Left lobe of liver (tissue), 2 donors: ENCODE measurements around the gene SCAMP3. TPM values are rescaled to one million over a fixed set of nuclear protein-coding genes. Genes with fewer than 3 reads are reported as not detected.
"Not testable (repeated sequence)": the region's sequence is repeated elsewhere in the genome, so short reads cannot be mapped to it uniquely, and the experiment has no call there.

Experiments used
- ATAC-seq: fragments of 200-7000 bp; cut with Tn5 transposase; one replicate; pipeline ENCODE4 v1.9.1; 2020; ENCODE audit warnings: mild to moderate bottlenecking, moderate library complexity
- DNase-seq: peaks from one replicate; pipeline ENCODE4 v3.0.0-alpha.2; 2020; ENCODE audit warnings: low spot score
- total RNA-seq: library from RNA; stranded (reverse); gene quantifications from one replicate; pipeline ENCODE4 v1.2.1, GENCODE V29; 2021
- donor health status: DM: no; HTN: no; CAD: no; lungs with moderate emphysema.
- donor health status: DM: no; HTN: yes; CAD: no.

Gene SCAMP3
- total RNA-seq, 1 donor from 2014 or later, result 24.9 TPM

- no peak for DNase-seq
Observed at GRCh38 chr1:155256058-155256852, 5.9 kb downstream of the SCAMP3 start.

GRCh38 chr1:155255243-155256007 is 6.7 kb downstream of the SCAMP3 start, which contains the start of gene ENTREP3:
Gene ENTREP3, minus strand, starts transcription at chr1:155255483. Its CDS starts 606 bp downstream, at chr1:155254877.
- ATAC-seq (peak; percentile 89), DNase-seq (peak; percentile 86)

More at GRCh38 chr1:155256058-155256852, 5.9 kb downstream of the SCAMP3 start:
- ATAC-seq, result peak; percentile 5

- DNase-seq (no peak), ATAC-seq (no peak)
Observed at GRCh38 chr1:155254714-155255242, 7.4 kb downstream of the SCAMP3 start.

GRCh38 chr1:155254228-155254713 is 7.9 kb downstream of the SCAMP3 start:
- ATAC-seq (no peak), DNase-seq (no peak)

GRCh38 chr1:155253797-155254196 is 8.4 kb downstream of the SCAMP3 start:
- no peak for ATAC-seq
- no peak for DNase-seq

- no peak for ATAC-seq
- DNase-seq, result no peak
Observed at GRCh38 chr1:155253208-155253607, 9.0 kb downstream of the SCAMP3 start.

GRCh38 chr1:155251566-155251965 is 10.6 kb downstream of the SCAMP3 start:
- no peak for DNase-seq
- no peak for ATAC-seq

- DNase-seq (peak; percentile 88), ATAC-seq (peak; percentile 88)
Observed at GRCh38 chr1:155250633-155251449, 11.3 kb downstream of the SCAMP3 start.

GRCh38 chr1:155250246-155250632 is 11.9 kb downstream of the SCAMP3 start:
- ATAC-seq (no peak), DNase-seq (no peak)

GRCh38 chr1:155247667-155248553 is 14.2 kb downstream of the SCAMP3 start:
- no peak for DNase-seq

GRCh38 chr1:155246796-155247195 is 15.4 kb downstream of the SCAMP3 start:
- not testable (repeated sequence) for ATAC-seq, DNase-seq

More at GRCh38 chr1:155247667-155248553, 14.2 kb downstream of the SCAMP3 start:
- no peak for ATAC-seq

- DNase-seq (no peak), ATAC-seq (no peak)
Observed at GRCh38 chr1:155245163-155245524, 17.0 kb downstream of the SCAMP3 start.

GRCh38 chr1:155244368-155245162 is 17.6 kb downstream of the SCAMP3 start:
- DNase-seq, result peak; percentile 97
- ATAC-seq, result peak; percentile 91

- no peak for DNase-seq
- ATAC-seq, result no peak
Observed at GRCh38 chr1:155242805-155243358, 19.3 kb downstream of the SCAMP3 start.

GRCh38 chr1:155241841-155242264 is 20.3 kb downstream of the SCAMP3 start:
- ATAC-seq (no peak), DNase-seq (no peak)

GRCh38 chr1:155241069-155241679 is 21.0 kb downstream of the SCAMP3 start:
- peak; percentile 51 for ATAC-seq
- DNase-seq, result peak; percentile 81

- no peak for ATAC-seq
- no peak for DNase-seq
Observed at GRCh38 chr1:155236451-155236850, 25.7 kb downstream of the SCAMP3 start.

- DNase-seq, ATAC-seq: not testable (repeated sequence)
Observed at GRCh38 chr1:155235375-155235774, 26.8 kb downstream of the SCAMP3 start.
